Brain microvascular endothelial cell (primary cell): ENCODE results near the gene GLYR1.

Experiments used
- DNase-seq: peaks from one replicate; pipeline ENCODE4 v3.0.0-alpha.2; 2020
- H3K27ac ChIP-seq: fragments of 250-450 bp; sonication (Bioruptor Pico); 2 replicates; pipeline ENCODE4 v1.5.1; 2020; ENCODE audit warnings: mild to moderate bottlenecking, moderate library complexity
- H3K27me3 ChIP-seq: fragments of 250-450 bp; sonication (Bioruptor Pico); replicated peaks from 2 replicates; pipeline ENCODE4 v1.5.1; 2020; ENCODE audit warnings: mild to moderate bottlenecking
- H3K36me3 ChIP-seq: fragments of 250-450 bp; sonication (Bioruptor Pico); replicated peaks from 2 replicates; pipeline ENCODE4 v1.5.1; 2020; ENCODE audit warnings: mild to moderate bottlenecking
- H3K4me3 ChIP-seq: 2 replicates; pipeline ENCODE4 v1.5.1; 2011; ENCODE audit warnings: low read depth, mild to moderate bottlenecking, control low read depth, low read length, moderate library complexity
- in situ Hi-C: cut with HindIII; loops from 2 replicates; pipeline ENCODE4 v1.10.0; 2017; ENCODE audit warnings: low sequenced_read_pairs, low pct_ligation_motif_present
- TF ChIP-seq, protein P1 (sequence below): IDR thresholded peaks from 2 replicates; pipeline ENCODE4 v1.5.1; 2011; ENCODE audit warnings: low read depth, mild to moderate bottlenecking, moderate library complexity, low read length, control low read depth, inconsistent platforms; ENCODE audit errors: missing control alignments

Gene GLYR1

DNA sequence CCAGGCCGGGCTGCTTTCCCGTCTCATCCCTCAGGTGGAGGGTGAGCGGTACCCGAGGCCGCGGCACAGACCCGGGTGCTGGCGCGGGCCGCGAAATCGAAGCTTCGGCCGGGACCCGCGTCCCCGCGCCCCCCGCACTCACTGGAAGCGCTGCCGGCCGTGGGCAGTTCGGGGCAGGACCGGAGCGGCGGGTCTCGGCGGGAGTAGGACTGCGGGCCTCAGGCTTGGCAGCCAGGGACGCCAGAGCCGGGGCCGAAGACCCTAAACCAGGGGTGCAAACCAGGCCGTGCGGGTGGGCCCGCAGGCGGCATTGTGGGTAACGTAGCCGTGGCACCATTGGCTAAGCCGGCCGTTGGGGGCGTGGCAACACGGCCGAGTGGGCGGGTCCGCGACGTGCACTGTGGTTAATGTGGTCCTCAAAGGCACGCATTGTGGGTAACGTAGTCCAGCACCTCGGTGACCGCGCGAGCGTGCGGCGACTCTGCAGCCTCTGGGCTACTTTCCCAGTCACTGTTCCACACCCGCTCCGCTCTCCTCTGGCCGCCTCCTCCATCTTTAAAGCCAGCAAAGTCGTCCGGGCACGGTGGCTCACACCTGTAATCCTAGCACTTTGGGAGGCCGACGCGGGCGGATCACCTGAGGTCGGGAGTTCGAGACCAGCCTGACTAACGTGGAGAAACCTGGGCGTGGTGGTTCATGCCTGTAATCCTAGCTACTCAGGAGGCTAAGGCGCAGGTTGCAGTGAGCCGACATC, 80.0 kb downstream of the GLYR1 start, which contains the start of gene ZNF500:
ZNF500 (minus strand) TSS at position 288 of the 754 bp plus-strand sequence. CDS start 1,184 bp downstream, outside the sequence.
- in situ Hi-C loops: no loop called here
- peak within 1 kb of the TSS; percentile 83 for H3K4me3 ChIP-seq
- no peaks in the 10 kb centered on the region for H3K27me3 ChIP-seq
- H3K27ac ChIP-seq: peak within 1 kb of the TSS; percentile 47
- H3K36me3 ChIP-seq: peaks cover 22% of the 10 kb centered on the region
- TF ChIP-seq, protein P1, sequence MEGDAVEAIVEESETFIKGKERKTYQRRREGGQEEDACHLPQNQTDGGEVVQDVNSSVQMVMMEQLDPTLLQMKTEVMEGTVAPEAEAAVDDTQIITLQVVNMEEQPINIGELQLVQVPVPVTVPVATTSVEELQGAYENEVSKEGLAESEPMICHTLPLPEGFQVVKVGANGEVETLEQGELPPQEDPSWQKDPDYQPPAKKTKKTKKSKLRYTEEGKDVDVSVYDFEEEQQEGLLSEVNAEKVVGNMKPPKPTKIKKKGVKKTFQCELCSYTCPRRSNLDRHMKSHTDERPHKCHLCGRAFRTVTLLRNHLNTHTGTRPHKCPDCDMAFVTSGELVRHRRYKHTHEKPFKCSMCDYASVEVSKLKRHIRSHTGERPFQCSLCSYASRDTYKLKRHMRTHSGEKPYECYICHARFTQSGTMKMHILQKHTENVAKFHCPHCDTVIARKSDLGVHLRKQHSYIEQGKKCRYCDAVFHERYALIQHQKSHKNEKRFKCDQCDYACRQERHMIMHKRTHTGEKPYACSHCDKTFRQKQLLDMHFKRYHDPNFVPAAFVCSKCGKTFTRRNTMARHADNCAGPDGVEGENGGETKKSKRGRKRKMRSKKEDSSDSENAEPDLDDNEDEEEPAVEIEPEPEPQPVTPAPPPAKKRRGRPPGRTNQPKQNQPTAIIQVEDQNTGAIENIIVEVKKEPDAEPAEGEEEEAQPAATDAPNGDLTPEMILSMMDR: no peak
- DNase-seq: peak; percentile 98

GRCh38 chr16:4765511-4766474, 81.3 kb downstream of the GLYR1 start:
- TF ChIP-seq, protein P1: no peak
- no peaks in the 10 kb centered on the region for H3K27me3 ChIP-seq
- DNase-seq: no peak
- peak overlapping the region; percentile 47 for H3K27ac ChIP-seq
- H3K36me3 ChIP-seq: peaks cover 29% of the 10 kb centered on the region
- peak overlapping the region; percentile 83 for H3K4me3 ChIP-seq
- in situ Hi-C loops: no loop called here

DNA sequence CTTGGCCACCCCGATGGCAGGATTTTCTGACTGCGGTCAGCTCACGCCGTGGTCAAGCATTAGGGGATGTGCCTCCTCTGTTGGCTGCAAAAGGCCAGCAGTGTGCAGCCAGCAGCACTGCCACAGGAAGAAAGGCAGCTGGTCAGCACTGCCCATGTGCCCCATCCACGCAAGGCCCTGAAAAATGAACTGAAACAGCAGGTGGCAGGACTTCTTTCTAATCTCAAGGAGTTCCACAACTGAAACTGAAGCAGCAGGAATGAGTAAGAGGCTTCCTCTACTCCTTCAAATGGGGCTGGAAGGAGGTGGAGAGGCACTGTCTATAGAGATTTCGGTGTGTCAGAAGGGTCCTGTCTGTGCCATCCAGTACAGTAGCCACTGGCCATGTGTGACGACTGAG, 83.3 kb downstream of the GLYR1 start:
- no peak for DNase-seq
- TF ChIP-seq, protein P1: no peak
- in situ Hi-C loops: no loop called here
- Histone ChIP-seq H3K27me3 (no peaks in the 10 kb centered on the region), H3K27ac (no peak overlapping the region), H3K36me3 (peaks cover 44% of the 10 kb centered on the region), H3K4me3 (no peak overlapping the region)

- Histone ChIP-seq H3K27ac (no peak overlapping the region), H3K36me3 (peaks cover 53% of the 10 kb centered on the region), H3K4me3 (no peak overlapping the region), H3K27me3 (no peaks in the 10 kb centered on the region)
- TF ChIP-seq, protein P1: no peak
- no peak for DNase-seq
- in situ Hi-C loops: no loop called here
These were observed 84.9 kb downstream of the GLYR1 start for GRCh38 chr16:4762205-4762604.

- Histone ChIP-seq H3K36me3 (peaks cover 58% of the 10 kb centered on the region), H3K27me3 (no peaks in the 10 kb centered on the region), H3K27ac (no peak overlapping the region), H3K4me3 (no peak overlapping the region)
- in situ Hi-C loops: no loop called here
- TF ChIP-seq, protein P1: no peak
- DNase-seq: no peak
These were observed 86.7 kb downstream of the GLYR1 start for GRCh38 chr16:4760221-4760910.
